ENCODE measurements around the gene ABHD12B.
"Not testable (repeated sequence)": the region's sequence is repeated elsewhere in the genome, so short reads cannot be mapped to it uniquely, and the experiment has no call there.

ABHD12B gene

DNA sequence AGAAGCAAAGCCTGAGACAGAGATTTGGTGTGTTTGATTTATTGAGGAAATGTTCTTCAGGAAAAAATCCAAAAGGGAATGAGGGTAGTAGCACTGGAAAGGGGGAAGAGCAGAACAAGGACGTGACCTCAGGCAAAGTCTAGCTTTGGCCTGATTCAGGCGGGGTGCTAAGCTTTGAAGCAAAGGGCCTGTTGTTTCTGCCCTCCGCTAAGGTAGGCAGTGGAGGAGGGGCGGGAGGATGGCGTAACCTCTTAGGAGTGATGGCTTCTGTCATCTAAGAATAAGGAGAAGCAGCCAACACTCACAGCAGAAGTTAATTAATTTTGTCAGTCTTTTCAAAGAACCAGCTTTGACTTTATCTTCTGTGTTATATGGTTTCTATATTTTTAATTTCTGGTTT is 20.4 kb downstream of the ABHD12B start:
- DNase-seq (ENCODE audit: low read depth in 2 of 3, low spot score in 1 of 3), result no peak

DNA sequence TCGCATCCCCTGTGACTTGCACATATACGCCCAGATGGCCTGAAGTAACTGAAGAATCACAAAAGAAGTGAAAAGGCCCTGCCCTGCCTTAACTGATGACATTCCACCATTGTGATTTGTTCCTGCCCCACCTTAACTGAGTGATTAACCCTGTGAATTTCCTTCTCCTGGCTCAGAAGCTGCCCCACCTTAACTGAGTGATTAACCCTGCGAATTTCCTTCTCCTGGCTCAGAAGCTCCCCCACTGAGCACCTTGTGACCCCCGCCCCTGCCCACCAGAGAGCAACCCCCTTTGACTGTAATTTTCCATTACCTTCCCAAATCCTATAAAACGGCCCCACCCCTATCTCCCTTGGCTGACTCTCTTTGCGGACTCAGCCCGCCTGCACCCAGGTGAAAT is 24.6 kb downstream of the ABHD12B start:
- not testable (repeated sequence) for DNase-seq (ENCODE audit: low read depth in 2 of 3, low spot score in 1 of 3)

DNA sequence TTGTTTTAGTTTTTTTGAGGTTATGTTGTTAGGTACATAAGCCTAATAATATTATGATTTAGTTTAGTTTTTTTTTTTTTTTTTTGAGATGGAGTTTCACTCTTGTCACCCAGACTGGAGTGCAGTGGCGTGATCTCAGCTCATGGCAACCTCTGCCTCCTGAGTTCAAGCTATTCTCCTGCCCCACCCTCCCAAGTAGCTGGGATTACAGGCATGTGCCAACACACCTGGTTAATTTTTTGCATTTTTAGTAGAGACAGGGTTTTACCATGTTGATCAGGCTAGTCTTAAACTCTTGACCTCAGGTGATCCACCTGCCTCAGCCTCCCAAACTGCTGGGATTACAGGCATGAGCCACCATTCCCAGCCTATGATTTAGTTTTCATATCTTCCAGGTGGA is 25.2 kb downstream of the ABHD12B start:
- DNase-seq (ENCODE audit: low read depth in 2 of 3, low spot score in 1 of 3), result not testable (repeated sequence)

DNA sequence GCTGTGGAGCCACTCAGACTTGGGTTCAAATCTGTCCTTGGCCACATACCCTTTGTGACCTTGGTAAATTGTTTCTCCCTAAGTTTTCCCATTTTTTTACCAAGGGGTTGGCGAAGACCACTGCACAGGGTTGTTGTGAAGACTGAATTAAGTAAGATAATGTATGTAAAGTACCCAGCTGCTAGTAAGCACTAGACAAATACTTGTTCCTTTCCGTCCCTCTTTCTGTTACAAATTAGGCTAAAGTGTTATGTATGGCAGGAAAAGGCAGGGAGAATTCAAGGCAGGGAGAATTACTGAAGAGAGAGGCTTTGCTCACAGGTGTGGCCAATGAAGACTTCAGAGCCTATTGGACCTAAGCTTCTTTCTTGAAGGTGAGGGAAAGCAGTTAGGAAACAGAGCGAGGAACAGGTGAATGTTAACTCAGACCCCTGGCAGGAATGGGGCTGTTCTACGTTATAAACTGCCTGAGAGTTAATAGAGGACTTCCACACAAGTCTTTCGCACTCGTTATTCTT is 25.9 kb downstream of the ABHD12B start:
- no peak for DNase-seq (ENCODE audit: low read depth in 2 of 3, low spot score in 1 of 3)

DNA sequence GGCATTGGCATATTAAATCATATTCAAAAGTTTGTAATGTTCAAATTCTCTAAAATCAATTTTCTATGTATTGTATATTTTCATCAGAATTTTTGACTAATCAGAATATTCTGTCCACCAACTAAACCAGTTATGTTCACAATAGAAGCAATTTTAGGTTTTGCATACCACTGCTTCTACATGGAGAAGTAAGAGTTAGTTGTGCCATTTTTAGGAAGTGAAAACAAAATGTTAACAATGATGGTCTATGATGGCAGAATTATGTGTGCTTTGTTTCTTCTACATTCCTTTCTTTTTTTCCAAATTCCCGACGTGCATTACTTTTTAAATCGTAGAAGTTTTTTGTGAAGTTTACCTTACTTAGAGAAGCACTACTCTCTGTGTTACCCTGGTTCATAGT is 29.5 kb downstream of the ABHD12B start:
- no peak for DNase-seq (ENCODE audit: low read depth in 2 of 3, low spot score in 1 of 3)

DNA sequence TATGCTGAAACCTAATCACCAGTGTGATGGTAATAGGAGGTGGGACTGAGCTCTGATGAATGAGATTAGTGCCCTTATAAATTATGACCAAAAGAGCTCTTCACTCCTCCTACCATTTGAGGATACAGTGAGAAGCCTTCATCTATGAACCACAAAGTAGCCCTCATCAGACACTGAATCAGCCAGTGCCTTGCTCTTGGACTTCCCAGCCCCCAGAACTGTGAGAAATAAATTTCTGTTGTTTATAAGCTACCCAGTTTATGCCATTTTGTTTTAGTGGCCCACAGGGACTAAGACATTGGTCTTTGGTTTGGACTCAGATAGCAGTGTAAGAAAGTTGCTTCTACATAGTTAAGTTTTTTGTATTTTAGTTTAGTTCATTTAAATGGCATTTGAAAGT is 32.9 kb downstream of the ABHD12B start:
- no peak for DNase-seq (ENCODE audit: low read depth in 2 of 3, low spot score in 1 of 3)

DNA sequence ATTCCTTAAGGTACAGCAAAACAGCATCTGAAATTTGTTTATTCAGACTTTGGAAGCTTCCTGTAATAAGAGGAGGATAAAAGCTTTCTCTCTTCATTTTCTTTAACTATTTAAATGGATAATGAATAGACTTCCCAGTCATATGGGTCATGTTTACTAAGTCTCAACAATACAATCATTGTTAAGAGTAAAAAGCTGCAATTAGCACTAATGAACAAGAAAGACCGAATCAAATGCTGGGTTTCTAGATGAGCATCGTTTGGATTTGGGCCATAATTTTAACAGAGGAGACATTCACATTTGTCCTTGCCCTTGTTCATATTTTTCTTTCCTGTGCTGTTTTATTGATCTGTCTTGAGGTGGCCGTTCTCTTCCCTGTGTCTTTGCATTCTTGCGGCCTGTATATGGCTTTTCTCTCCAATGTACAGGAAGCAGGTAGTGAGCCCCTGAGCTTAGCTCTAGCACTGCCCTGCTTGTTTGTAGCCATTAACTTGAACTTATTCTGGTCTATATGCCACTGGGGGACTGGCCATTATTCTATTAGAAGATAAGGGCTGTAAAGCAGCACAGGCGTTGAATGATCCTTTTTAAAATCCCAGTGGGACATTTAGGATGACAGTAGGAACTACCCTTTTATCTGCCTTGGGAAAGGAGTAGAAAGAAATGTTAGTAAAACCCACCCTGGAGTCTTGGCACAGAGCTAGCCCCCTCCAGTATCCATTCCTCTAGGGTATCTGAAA is 34.6 kb downstream of the ABHD12B start:
- no peak for DNase-seq (ENCODE audit: low read depth in 2 of 3, low spot score in 1 of 3)

DNA sequence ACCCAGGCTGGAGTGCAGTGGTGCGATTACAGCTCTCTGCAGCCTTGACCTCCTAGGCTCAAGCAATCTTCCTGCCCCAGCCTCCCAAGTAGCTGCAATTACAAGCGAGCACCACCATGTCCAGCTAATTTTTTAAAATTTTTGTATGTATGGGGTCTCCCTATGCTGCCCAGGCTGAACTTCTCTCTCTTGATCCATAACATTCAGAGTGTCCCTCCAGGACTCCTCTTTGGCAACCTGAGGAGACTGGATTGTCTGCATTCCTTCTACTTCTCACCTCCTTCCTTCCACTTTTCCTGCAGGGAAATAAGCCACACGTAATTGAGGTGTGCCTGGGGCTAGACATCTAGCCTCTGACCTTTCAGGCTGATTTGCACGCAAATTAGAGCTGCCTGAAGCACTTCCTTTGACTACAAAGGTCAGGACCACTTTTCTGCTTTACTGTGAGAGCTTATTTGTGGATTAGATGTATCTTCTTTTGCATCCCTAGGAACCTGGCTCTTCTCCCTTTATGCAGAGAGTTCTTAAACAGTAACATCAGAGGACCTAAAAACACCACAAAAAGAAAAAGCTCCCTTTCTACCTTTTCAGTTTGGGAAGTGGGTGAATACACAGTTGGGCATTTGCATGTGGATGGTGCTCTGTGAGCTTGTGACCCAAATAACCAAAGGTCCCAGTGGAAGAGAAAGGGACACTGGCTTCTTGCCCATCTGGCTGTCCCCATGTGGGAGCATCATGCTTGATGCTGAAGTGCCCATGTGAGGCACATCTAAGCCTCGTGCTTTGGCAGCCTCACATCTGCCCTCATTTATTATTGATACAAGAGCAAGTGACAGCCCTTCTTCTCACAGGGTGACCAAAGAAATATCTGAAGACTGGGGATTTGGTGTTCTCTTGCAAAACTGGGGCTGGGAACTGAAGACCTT is 38.9 kb downstream of the ABHD12B start:
- DNase-seq (ENCODE audit: low read depth in 2 of 3, low spot score in 1 of 3), result no peak

DNA sequence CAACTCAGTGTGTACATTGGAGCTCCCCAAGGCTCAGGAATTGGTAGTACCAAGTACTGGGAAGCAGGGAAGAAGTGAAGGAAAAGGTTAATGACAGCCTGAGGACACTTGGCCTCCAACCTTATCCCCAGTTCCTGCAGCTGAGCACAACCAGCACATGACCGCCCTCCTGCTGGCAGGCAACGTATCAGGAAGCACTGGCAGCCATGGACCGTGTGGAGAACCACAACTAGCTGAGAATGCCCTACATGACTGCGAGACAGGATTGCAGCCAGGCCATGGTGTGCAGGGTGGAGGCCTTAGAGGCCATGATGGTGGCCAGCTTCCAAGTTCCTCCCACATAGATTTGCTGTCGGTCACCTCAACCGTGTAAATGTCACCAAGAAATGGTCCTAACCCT is 45.6 kb downstream of the ABHD12B start:
- DNase-seq (ENCODE audit: low read depth in 2 of 3, low spot score in 1 of 3), result no peak

DNA sequence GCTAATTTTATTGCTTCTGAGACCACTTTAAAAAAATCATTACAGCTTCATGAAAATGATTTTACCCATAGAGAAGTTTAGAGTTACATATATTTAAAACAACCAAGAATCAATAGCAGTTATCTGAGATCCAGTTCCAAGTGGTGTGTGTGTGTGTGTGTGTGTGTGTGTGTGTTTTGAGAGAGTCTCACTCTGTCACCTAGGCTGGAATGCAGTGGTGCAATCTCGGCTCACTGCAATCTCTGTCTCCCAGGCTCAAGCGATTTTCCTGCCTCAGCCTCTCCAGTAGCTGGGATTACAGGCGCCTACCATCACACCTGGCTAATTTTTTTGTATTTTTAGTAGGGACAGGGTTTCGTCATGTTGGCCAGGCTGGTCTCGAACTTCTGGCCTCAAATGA is 47.7 kb downstream of the ABHD12B start:
- not testable (repeated sequence) for DNase-seq (ENCODE audit: low read depth in 2 of 3, low spot score in 1 of 3)

DNA sequence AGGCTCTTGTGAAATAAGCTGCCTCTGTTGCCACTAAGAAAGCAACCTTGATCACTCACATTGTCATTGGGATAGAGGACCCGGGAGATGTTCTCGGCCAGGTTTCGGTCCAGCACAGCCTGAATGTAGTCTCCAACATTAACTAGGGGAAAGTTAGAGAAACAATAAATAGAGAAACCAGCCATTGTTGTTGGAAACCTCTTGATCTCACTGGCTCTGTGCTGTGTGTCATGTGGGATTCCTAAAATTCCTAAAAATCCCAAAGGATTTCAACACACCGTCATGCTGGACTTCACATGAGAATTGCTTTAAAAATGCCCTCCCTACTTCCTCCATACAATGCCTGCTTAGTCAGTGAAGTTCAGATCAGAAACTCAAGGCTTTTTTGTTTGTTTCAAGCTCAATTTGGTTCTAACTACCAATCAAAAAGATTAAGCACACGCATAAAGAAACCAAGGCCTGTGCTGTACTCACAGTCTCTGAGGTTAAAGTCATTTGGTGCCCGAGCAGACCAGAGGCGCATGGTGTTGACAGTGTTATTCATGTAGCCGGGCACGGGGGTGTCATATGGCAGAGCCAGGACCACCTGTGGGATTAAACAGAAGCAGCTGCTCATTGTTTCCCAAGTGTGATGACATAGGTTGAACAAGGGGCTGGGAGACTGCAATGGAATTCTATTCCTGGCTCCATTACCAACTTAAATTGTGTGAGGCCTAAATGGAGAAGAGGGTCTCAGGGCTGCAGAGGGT is 48.8 kb downstream of the ABHD12B start:
- no peak for DNase-seq (ENCODE audit: low read depth in 2 of 3, low spot score in 1 of 3)

DNA sequence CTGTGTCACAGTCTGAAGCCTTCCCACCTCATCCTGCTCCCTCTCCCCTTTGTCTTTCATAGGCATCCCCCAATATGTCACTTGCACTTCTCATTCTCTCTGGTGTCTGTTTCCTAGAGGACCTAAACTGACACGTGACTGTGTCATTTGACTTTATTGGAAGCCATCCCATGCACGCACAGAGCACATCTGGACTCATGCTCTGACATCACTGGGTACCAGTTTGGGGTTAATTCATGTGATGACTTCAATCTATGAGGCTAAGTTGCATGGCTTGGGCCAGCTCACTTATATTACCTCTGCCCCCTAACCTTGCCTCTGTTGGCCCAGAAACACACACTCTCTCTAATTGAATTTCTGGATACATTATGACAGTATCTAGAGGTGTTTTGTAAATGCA is 51.0 kb downstream of the ABHD12B start:
- DNase-seq (ENCODE audit: low read depth in 2 of 3, low spot score in 1 of 3), result no peak

DNA sequence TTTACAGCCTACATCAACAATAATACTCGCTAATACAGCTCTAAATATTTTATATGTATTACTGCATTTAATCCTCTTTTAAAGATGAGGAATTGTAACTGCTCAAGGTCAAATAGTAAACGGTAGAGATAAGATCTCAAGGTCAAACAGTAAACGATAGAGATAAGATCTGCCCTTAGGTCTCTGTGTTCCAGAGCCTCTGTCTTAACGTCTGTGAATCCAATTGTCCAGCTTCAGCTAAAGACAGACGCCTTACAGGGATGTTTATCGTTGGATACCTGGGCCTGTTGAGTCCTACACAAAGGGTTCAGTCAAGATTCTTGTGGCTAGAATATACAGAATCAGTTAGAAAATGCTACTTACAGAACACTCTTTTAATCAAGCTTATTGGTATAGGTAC is 52.4 kb downstream of the ABHD12B start:
- no peak for DNase-seq (ENCODE audit: low read depth in 2 of 3, low spot score in 1 of 3)

DNA sequence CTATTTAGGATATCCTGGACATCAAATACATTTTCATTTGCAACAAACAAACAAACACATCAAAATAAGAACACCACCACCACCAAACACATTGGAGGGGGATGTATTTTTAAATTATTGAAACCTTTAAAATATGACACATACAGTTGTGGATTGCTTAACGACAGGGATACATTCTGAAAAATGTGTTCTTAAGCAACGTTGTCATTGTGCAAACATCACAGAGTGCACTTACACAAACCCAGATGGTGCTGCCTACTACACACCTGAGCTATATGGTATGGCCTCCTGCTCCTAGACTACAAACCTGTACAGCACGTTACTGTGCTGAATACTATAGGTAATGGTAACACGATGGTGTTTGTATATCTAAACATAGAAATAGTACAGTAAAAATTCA is 53.0 kb downstream of the ABHD12B start:
- DNase-seq (ENCODE audit: low read depth in 2 of 3, low spot score in 1 of 3), result no peak

DNA sequence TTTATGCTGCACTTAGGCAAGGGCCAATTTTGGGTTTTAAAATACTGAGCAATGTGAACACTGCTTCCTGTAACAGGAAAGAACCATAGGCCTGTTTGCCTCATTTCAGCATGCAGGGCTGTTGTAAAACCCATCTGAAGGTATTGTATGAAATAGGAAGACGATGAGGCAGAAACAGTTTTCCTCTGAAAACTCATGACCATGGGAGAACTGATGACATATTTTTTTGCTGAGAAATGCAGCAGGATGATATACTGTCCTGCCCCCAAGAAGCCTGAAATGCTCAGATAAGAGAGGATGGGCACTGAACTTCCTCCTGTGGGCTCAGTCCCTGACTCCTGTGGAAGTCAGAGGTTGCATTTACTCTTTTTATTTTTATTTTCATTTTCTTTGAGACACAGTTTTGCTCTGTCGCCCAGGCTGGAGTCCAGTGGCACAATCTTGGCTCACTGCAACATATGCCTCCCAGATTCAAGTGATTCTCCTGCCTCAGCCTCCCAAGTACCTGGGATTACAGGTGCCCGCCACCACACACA is 55.1 kb downstream of the ABHD12B start:
- no peak for DNase-seq (ENCODE audit: low read depth in 2 of 3, low spot score in 1 of 3)

DNA sequence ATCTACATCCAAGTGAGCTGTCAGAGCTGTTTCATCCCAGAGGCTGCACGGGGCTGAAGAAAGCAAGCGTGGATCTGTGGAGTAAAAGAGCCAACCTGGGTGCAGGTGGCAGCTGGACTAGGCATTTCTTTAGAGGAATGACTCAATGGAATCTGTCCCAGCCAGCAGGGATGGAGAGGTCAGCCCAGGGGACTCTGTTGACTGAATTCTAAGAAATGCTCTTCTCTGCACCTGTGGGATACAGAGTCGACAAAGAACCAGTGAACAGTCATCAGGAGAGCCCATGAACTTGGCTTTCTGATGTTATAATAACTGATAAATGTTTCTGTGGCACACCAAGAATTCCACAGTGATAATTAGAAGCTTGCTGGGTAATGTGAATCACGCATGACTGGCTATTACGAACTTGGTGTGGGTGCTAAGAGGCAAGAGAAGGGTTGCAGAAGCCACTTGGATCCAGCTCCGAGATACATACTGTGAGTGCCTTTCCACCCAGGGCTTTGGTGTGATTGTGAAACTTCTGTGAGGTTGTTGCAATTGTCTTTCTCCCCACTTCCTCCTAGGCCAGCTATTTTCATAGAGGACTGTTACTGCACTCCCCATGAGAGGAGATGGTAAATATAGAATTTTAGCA is 56.3 kb downstream of the ABHD12B start:
- DNase-seq (ENCODE audit: low read depth in 2 of 3, low spot score in 1 of 3), result no peak

DNA sequence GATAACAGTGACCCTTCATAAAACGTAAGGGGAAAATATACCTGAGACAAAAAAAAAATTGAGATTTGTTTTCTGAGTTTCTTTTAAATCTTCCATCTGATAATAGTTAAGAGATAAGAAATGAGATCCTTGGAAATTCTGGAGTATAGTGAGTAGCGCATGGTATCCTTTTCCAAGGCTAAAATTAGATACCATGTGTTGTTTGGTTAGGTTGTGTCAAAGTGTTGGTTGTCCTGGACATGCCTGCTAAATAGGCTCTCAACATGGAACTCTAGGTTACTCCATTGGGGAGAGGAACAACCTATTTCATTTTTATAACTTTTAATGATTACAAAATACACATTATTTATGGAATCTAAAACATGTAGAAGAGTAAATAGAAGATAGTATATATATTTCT is 57.7 kb downstream of the ABHD12B start:
- DNase-seq (ENCODE audit: low read depth in 2 of 3, low spot score in 1 of 3), result no peak

DNA sequence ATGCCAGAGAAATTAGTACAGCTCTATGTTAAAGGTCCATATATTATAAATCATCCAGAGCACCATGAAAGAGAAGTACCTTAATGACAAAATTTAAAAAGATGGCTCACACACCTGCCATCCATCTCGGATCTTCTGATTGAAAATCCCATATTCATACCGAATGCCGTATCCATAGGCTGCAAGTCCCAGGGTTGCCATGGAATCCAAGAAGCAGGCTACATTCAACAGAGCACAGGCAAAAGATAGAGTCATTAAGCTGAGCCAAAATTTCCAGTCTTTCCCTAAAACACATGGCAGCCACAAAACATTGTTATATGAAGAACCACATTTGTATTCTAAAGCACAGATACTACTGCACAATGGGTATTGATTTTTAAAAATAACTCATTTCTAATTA is 59.7 kb downstream of the ABHD12B start:
- DNase-seq (ENCODE audit: low read depth in 2 of 3, low spot score in 1 of 3), result no peak

DNA sequence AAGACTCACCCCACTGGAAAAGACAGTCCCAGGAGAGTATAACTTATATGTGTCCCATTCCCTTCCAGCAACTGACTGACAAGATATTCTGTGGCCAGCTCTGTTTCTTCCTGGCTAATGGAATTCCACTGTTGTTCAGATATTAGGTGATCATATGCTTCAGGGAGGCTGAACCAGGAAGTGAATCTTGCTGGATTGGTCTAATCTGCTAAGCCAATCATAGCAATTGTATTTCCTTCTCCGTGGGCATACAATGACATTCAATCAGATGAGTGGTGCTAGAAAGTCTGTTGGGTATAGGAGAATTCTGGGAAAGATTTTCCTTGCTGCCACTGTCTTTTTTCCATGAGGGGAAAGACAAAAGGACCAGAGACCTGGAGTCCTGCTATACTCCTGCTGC is 60.3 kb downstream of the ABHD12B start:
- no peak for DNase-seq (ENCODE audit: low read depth in 2 of 3, low spot score in 1 of 3)

DNA sequence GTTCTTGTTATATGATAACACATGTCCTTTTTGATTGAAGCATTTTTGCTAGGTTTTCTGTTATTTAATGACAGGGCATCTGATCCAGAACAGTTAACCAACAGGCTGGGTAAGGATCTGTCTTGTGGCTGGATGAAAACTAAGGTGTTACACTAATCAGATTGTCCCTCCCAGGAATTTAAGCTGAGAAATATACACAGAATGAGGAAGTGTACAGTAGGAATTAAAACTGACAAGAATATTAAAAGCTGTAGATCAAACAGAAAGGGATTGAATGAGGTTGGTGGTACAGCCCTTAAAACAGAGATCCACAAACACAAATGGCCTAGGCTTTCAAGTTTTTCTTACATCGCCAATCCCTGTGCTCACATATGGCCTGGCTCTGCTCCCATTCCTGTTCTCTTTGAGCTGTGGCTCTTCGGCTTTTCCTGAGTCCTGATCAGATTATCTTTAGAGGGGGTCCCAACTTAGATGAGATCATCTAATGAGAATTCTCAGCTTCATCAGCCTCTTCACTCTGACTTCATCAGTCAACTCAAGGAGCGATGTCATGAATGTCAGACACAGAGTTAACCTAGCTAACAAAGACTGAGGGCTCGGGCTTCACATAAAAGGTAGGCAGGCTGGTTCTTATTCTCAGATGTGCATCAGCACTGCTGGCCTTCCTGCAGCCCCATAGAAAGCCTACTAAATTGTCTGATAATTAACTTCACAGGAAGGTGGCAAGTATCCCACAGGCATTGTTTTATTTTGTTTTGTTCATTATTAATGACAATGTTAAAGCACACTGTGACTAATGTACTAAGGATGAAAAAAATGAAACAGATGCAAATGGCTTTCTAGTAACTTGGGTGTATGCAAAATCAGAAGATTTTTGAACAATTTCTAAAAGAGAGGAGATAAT is 61.0 kb downstream of the ABHD12B start:
- DNase-seq (ENCODE audit: low read depth in 2 of 3, low spot score in 1 of 3), result no peak

Measured in stimulated activated CD4-positive, alpha-beta T cell treated with anti-CD3 and anti-CD28 coated beads, Interleukin-12 subunit alpha, Interleukin-12 subunit beta, amount 100 ng/mL, for 48 hours (primary cell).